ENCODE measurements around the gene TTC21B.

TTC21B gene

GRCh38 chr2:165969227-165969626, 15.7 kb upstream of the TTC21B start:
- H2AFZ ChIP-seq (ENCODE audit: low read depth, low read length, severe bottlenecking) = no peak overlapping the region
- H3K27ac ChIP-seq (ENCODE audit: low read depth, low read length) = no peak overlapping the region
- no peaks in the 10 kb centered on the region for H4K20me1 ChIP-seq (ENCODE audit: low read depth, low read length)
- no peaks in the 10 kb centered on the region for H3F3A ChIP-seq (ENCODE audit: insufficient read depth)
- H3K9me3 ChIP-seq (ENCODE audit: insufficient read depth, low read length) = no peaks in the 10 kb centered on the region
- H3K27me3 ChIP-seq (ENCODE audit: low read length) = no peaks in the 10 kb centered on the region
- H3K9ac ChIP-seq (ENCODE audit: low read length) = no peak overlapping the region
- no peak overlapping the region for H3K4me2 ChIP-seq (ENCODE audit: low read depth, low read length, poor library complexity, severe bottlenecking)
- no peak overlapping the region for H3K4me3 ChIP-seq (ENCODE audit: insufficient read depth, low read length, poor library complexity, severe bottlenecking)
- no peaks in the 10 kb centered on the region for H3K79me2 ChIP-seq (ENCODE audit: insufficient read depth, low read length)
- no peaks in the 10 kb centered on the region for H3K36me3 ChIP-seq (ENCODE audit: low read length)
- TF ChIP-seq CTCF (IDR thresholded peaks at IDR 0.05; ENCODE audit: insufficient read depth, low read length, poor library complexity, severe bottlenecking) (no peak), EZH2phosphoT487 (conservative IDR thresholded peaks at IDR 0.05; ENCODE audit: low read length) (no peak)
- H3K9me2 ChIP-seq (replicated peaks; ENCODE audit: insufficient read depth, low read length) = no peaks in the 10 kb centered on the region

- no peaks in the 10 kb centered on the region for H3K79me2 ChIP-seq (ENCODE audit: insufficient read depth, low read length)
- H3K27ac ChIP-seq (ENCODE audit: low read depth, low read length) = no peak overlapping the region
- no peaks in the 10 kb centered on the region for H3K9me3 ChIP-seq (ENCODE audit: insufficient read depth, low read length)
- no peak overlapping the region for H2AFZ ChIP-seq (ENCODE audit: low read depth, low read length, severe bottlenecking)
- no peaks in the 10 kb centered on the region for H3F3A ChIP-seq (ENCODE audit: insufficient read depth)
- no peak for TF ChIP-seq EZH2phosphoT487 (conservative IDR thresholded peaks at IDR 0.05; ENCODE audit: low read length)
- TF ChIP-seq CTCF (IDR thresholded peaks at IDR 0.05; ENCODE audit: insufficient read depth, low read length, poor library complexity, severe bottlenecking) = no peak
- no peak overlapping the region for H3K4me3 ChIP-seq (ENCODE audit: insufficient read depth, low read length, poor library complexity, severe bottlenecking)
- H3K4me2 ChIP-seq (ENCODE audit: low read depth, low read length, poor library complexity, severe bottlenecking) = no peak overlapping the region
- H3K27me3 ChIP-seq (ENCODE audit: low read length) = no peaks in the 10 kb centered on the region
- no peaks in the 10 kb centered on the region for H3K36me3 ChIP-seq (ENCODE audit: low read length)
- H3K9ac ChIP-seq (ENCODE audit: low read length) = no peak overlapping the region
- H4K20me1 ChIP-seq (ENCODE audit: low read depth, low read length) = no peaks in the 10 kb centered on the region
- no peaks in the 10 kb centered on the region for H3K9me2 ChIP-seq (replicated peaks; ENCODE audit: insufficient read depth, low read length)
These were observed 14.2 kb upstream of the TTC21B start for GRCh38 chr2:165967746-165968145.

GRCh38 chr2:165961818-165962217, 8.2 kb upstream of the TTC21B start:
- Histone ChIP-seq H4K20me1 (ENCODE audit: low read depth, low read length) (no peaks in the 10 kb centered on the region), H3K9ac (ENCODE audit: low read length) (no peak overlapping the region), H3K9me3 (ENCODE audit: insufficient read depth, low read length) (no peaks in the 10 kb centered on the region), H3K4me3 (ENCODE audit: insufficient read depth, low read length, poor library complexity, severe bottlenecking) (no peak overlapping the region), H3K36me3 (ENCODE audit: low read length) (no peaks in the 10 kb centered on the region), H2AFZ (ENCODE audit: low read depth, low read length, severe bottlenecking) (no peak overlapping the region), H3F3A (ENCODE audit: insufficient read depth) (no peaks in the 10 kb centered on the region), H3K9me2 (replicated peaks; ENCODE audit: insufficient read depth, low read length) (no peaks in the 10 kb centered on the region), H3K4me2 (ENCODE audit: low read depth, low read length, poor library complexity, severe bottlenecking) (no peak overlapping the region), H3K27me3 (ENCODE audit: low read length) (no peaks in the 10 kb centered on the region), H3K27ac (ENCODE audit: low read depth, low read length) (no peak overlapping the region), H3K79me2 (ENCODE audit: insufficient read depth, low read length) (no peaks in the 10 kb centered on the region)
- TF ChIP-seq EZH2phosphoT487 (conservative IDR thresholded peaks at IDR 0.05; ENCODE audit: low read length) (no peak), CTCF (IDR thresholded peaks at IDR 0.05; ENCODE audit: insufficient read depth, low read length, poor library complexity, severe bottlenecking) (no peak)
